ENCODE results near the gene TMEM45B.
A peak's percentile ranks its signal among the peaks of the same experiment; 100 is the strongest.
"Not testable (repeated sequence)": the region's sequence is repeated elsewhere in the genome, so short reads cannot be mapped to it uniquely, and the experiment has no call there.

Gene TMEM45B

GRCh38 chr11:129813231-129813791 lies 2.3 kb upstream of the TMEM45B start:
- DNase-seq, result no peak

GRCh38 chr11:129814244-129815014 lies 1.2 kb upstream of the TMEM45B start:
- DNase-seq, result no peak

- no peak for DNase-seq
These were observed 1.9 kb downstream of the TMEM45B start for GRCh38 chr11:129817534-129818051.

- DNase-seq, result not testable (repeated sequence)
These were observed 2.6 kb downstream of the TMEM45B start for GRCh38 chr11:129818236-129818635.

GRCh38 chr11:129819237-129819636 lies 3.6 kb downstream of the TMEM45B start:
- DNase-seq, result no peak

GRCh38 chr11:129820228-129820627 lies 4.6 kb downstream of the TMEM45B start:
- not testable (repeated sequence) for DNase-seq

GRCh38 chr11:129823281-129823680 lies 7.6 kb downstream of the TMEM45B start:
- DNase-seq, result not testable (repeated sequence)

GRCh38 chr11:129823799-129824198 lies 8.2 kb downstream of the TMEM45B start:
- DNase-seq, result not testable (repeated sequence)

GRCh38 chr11:129825380-129825779 lies 9.7 kb downstream of the TMEM45B start:
- DNase-seq, result no peak

- peak; percentile 80 for DNase-seq
These were observed 12.7 kb downstream of the TMEM45B start for GRCh38 chr11:129828301-129828836.

GRCh38 chr11:129829497-129829896 lies 13.8 kb downstream of the TMEM45B start:
- DNase-seq, result not testable (repeated sequence)

GRCh38 chr11:129831227-129831626 lies 15.6 kb downstream of the TMEM45B start:
- DNase-seq, result not testable (repeated sequence)

- DNase-seq, result not testable (repeated sequence)
These were observed 17.6 kb downstream of the TMEM45B start for GRCh38 chr11:129833260-129833659.

- DNase-seq, result not testable (repeated sequence)
These were observed 20.8 kb downstream of the TMEM45B start for GRCh38 chr11:129836423-129836891.

- no peak for DNase-seq
These were observed 21.3 kb downstream of the TMEM45B start for GRCh38 chr11:129836979-129837378.

- no peak for DNase-seq
These were observed 24.6 kb downstream of the TMEM45B start for GRCh38 chr11:129840236-129840635.

- DNase-seq, result no peak
These were observed 26.5 kb downstream of the TMEM45B start for GRCh38 chr11:129842138-129842537.

- peak; percentile 85 for DNase-seq
These were observed 31.1 kb downstream of the TMEM45B start for GRCh38 chr11:129846508-129847335.

- DNase-seq, result not testable (repeated sequence)
These were observed 31.7 kb downstream of the TMEM45B start for GRCh38 chr11:129847361-129847760.

- DNase-seq, result no peak
These were observed 33.9 kb downstream of the TMEM45B start for GRCh38 chr11:129849447-129850130.

- no peak for DNase-seq
These were observed 36.6 kb downstream of the TMEM45B start for GRCh38 chr11:129852125-129852740.
